ENCODE measurements around the gene ALDH8A1.
A peak's percentile ranks its signal among the peaks of the same experiment; 100 is the strongest.
"Not testable (repeated sequence)": the region's sequence is repeated elsewhere in the genome, so short reads cannot be mapped to it uniquely, and the experiment has no call there.

ALDH8A1 gene

DNA sequence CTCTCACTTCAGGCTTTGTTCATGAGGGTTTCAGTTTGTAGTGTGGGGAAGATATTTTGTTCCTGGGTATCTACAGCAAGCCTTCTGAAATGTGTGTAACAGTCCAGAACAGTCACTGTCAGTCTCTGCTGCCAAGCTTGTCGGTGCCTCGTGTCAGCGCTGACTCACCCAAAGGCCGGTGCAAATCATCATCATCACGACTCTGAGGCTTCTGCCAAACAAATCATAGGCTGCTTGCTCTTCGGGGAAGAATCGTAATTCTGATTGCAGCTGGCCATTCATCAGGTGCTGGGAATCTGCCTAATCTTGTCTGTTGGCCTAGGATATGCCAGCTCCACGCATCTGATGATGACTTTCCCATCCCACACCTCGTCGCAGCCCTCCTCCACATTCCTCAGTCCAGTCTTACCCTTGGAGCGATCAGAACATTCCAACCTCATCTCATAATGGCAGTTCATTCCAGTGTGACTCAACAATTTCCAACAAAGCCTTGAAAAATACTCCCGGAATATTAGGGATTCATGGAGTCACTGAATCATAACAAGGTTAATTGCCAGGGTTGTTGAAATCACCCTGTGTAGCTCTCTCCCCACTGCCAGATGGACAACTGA is 40.9 kb downstream of the ALDH8A1 start:
- Histone ChIP-seq H3K9me3 (ENCODE audit: control insufficient read depth in 1 of 2, low read length in 2 of 2) (no peaks in the 10 kb centered on the region), H3K27me3 (ENCODE audit: low read depth, low read length) (no peaks in the 10 kb centered on the region), H3K4me1 (ENCODE audit: control insufficient read depth in 1 of 2, insufficient read depth in 2 of 2, low read length in 2 of 2) (no peaks in the 10 kb centered on the region), H3K36me3 (ENCODE audit: control insufficient read depth in 1 of 2, insufficient read depth in 2 of 2, low read length in 2 of 2) (no peaks in the 10 kb centered on the region), H3K4me3 (ENCODE audit: low read depth in 1 of 2, low read length in 2 of 2) (no peak overlapping the region), H3K27ac (ENCODE audit: low read length) (peak overlapping the region; percentile 43)

DNA sequence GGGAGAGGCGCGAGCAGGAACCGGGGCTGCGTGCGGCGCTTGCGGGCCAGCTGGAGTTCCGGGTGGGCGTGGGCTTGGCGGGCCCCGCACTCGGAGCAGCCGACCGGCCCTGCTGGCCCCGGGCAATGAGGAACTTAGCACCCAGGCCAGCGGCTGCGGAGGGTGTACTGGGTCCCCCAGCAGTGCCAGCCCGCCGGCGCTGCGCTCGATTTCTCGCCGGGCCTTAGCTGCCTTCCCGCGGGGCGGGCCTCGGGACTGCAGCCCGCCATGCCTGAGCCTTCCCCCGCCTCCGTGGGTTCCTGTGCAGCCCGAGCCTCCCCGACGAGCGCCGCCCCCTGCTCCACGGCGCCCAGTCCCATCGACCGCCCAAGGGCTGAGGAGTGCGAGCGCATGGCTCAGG is 45.2 kb downstream of the ALDH8A1 start:
- H3K9me3 ChIP-seq (ENCODE audit: control insufficient read depth in 1 of 2, low read length in 2 of 2); H3K27ac ChIP-seq (ENCODE audit: low read length); H3K36me3 ChIP-seq (ENCODE audit: control insufficient read depth in 1 of 2, insufficient read depth in 2 of 2, low read length in 2 of 2); H3K27me3 ChIP-seq (ENCODE audit: low read depth, low read length); H3K4me3 ChIP-seq (ENCODE audit: low read depth in 1 of 2, low read length in 2 of 2); H3K4me1 ChIP-seq (ENCODE audit: control insufficient read depth in 1 of 2, insufficient read depth in 2 of 2, low read length in 2 of 2): not testable (repeated sequence)

DNA sequence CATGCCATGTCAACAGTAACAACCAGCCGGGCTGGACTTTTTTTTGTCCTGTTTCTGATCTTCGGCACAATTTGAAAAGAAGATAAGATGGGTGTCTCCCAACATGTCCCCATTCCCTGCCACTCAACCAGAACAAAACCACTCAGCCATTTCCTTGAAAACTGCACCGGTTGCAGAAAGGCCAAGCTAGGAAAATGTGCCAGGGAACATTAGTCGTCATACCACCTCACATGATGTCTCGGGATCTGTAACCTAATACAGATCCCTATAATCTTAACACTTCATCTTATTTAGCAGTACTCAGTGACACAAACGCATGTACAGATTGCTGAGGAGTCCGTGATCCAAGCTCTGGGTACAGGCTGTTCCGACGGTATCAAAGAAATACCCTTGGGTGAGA is 46.5 kb downstream of the ALDH8A1 start:
- Histone ChIP-seq H3K27ac (ENCODE audit: low read length) (no peak overlapping the region), H3K36me3 (ENCODE audit: control insufficient read depth in 1 of 2, insufficient read depth in 2 of 2, low read length in 2 of 2) (no peaks in the 10 kb centered on the region), H3K9me3 (ENCODE audit: control insufficient read depth in 1 of 2, low read length in 2 of 2) (no peaks in the 10 kb centered on the region), H3K4me1 (ENCODE audit: control insufficient read depth in 1 of 2, insufficient read depth in 2 of 2, low read length in 2 of 2) (no peaks in the 10 kb centered on the region), H3K4me3 (ENCODE audit: low read depth in 1 of 2, low read length in 2 of 2) (no peak overlapping the region), H3K27me3 (ENCODE audit: low read depth, low read length) (no peaks in the 10 kb centered on the region)

DNA sequence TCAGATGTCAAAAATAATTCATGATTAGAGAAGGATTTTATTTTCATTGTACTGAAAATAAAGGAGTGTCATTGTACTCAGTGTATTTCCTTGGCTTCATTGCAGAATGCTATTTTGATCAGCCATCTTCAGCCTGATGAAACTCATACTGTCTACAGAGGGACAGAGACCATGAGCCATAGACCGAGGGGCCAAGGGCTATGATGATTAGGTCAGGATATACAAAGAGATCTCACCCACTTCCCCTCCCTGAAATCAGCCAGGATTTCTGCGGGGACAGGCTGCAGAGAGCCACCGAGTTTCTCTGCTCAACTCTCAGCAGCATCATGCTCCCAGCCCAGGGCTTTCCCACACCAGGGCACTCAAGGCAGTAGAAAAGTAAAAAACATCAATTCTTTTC is 47.0 kb downstream of the ALDH8A1 start:
- Histone ChIP-seq H3K9me3 (ENCODE audit: control insufficient read depth in 1 of 2, low read length in 2 of 2) (no peaks in the 10 kb centered on the region), H3K27me3 (ENCODE audit: low read depth, low read length) (no peaks in the 10 kb centered on the region), H3K4me1 (ENCODE audit: control insufficient read depth in 1 of 2, insufficient read depth in 2 of 2, low read length in 2 of 2) (no peaks in the 10 kb centered on the region), H3K36me3 (ENCODE audit: control insufficient read depth in 1 of 2, insufficient read depth in 2 of 2, low read length in 2 of 2) (no peaks in the 10 kb centered on the region), H3K4me3 (ENCODE audit: low read depth in 1 of 2, low read length in 2 of 2) (no peak overlapping the region), H3K27ac (ENCODE audit: low read length) (no peak overlapping the region)

DNA sequence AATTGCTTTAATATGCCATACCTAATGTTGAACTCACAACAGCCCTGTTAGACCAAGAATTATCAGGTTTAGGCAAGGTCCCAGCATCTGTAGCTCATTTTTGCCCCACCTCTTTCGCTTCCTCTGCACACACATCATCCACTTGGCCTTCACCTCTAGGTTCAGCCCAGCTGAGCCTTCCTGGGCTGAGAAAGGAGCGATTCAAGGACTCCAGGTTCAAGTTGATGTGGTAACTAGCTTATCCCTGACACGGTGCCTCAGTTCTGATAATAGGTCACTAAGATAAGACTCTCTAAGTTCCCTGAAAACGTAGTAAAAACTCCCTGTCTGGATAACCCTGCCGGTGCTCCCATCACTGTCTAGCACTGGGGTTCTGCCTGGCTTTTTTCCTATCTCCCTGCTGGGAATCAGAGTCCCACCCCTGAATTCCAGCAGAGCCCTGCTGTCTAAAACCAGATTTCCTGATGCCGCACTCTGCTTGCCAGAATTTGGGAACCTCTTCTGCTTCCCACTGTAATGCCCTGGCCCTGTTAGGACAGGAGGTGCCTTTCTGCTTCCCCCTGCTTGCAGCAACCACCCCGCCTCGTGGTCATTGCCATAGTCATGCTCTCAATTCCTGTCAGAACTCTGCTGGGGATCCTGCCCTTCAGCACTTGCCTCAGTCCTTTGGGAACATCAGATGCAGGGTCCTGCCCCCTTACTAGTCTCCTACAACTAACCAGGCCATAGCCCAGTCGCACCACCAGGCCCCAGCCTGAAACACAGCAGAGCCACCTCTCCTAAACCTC is 47.6 kb downstream of the ALDH8A1 start:
- no peaks in the 10 kb centered on the region for H3K27me3 ChIP-seq (ENCODE audit: low read depth, low read length)
- no peaks in the 10 kb centered on the region for H3K9me3 ChIP-seq (ENCODE audit: control insufficient read depth in 1 of 2, low read length in 2 of 2)
- no peak overlapping the region for H3K27ac ChIP-seq (ENCODE audit: low read length)
- no peak overlapping the region for H3K4me3 ChIP-seq (ENCODE audit: low read depth in 1 of 2, low read length in 2 of 2)
- H3K4me1 ChIP-seq (ENCODE audit: control insufficient read depth in 1 of 2, insufficient read depth in 2 of 2, low read length in 2 of 2): no peaks in the 10 kb centered on the region
- H3K36me3 ChIP-seq (ENCODE audit: control insufficient read depth in 1 of 2, insufficient read depth in 2 of 2, low read length in 2 of 2): no peaks in the 10 kb centered on the region

DNA sequence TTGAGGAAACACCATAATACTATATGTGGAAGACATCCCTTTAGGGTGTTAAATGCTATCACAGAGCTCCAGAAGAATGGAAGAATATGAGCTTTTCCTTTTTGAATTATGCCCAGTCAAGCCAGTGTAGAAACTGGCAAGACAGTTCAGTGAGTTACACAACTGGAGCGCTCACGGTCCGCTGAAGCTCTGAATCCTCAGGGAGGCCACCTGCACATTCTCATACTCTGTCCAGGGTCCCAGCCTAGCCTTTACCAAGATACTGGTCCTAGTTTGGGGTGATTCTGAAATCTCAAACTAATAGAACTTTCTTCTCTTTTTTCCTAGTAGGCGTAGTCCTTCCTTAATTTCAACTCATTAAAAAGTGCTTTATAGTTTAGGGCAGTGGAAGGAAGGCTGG is 51.3 kb downstream of the ALDH8A1 start:
- Histone ChIP-seq H3K4me1 (ENCODE audit: control insufficient read depth in 1 of 2, insufficient read depth in 2 of 2, low read length in 2 of 2) (no peaks in the 10 kb centered on the region), H3K4me3 (ENCODE audit: low read depth in 1 of 2, low read length in 2 of 2) (no peak overlapping the region), H3K9me3 (ENCODE audit: control insufficient read depth in 1 of 2, low read length in 2 of 2) (no peaks in the 10 kb centered on the region), H3K27me3 (ENCODE audit: low read depth, low read length) (no peaks in the 10 kb centered on the region), H3K27ac (ENCODE audit: low read length) (no peak overlapping the region), H3K36me3 (ENCODE audit: control insufficient read depth in 1 of 2, insufficient read depth in 2 of 2, low read length in 2 of 2) (no peaks in the 10 kb centered on the region)

DNA sequence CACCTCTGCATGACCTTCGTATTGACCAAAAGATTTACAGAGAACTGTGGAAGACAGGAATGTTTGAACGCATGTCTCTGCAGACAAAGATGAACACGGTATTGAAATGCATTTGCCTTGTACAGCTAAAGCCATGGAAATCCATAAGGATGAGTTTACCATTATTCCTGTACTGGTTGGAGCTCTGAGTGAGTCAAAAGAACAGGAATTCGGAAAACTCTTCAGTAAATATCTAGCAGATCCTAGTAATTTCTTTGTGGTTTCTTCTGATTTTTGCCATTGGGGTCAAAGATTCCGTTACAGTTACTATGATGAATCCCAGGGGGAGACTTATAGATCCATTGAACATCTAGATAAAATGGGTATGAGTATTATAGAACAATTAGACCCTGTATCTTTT is 51.7 kb downstream of the ALDH8A1 start:
- not testable (repeated sequence) for H3K9me3 ChIP-seq (ENCODE audit: control insufficient read depth in 1 of 2, low read length in 2 of 2); H3K4me1 ChIP-seq (ENCODE audit: control insufficient read depth in 1 of 2, insufficient read depth in 2 of 2, low read length in 2 of 2)

DNA sequence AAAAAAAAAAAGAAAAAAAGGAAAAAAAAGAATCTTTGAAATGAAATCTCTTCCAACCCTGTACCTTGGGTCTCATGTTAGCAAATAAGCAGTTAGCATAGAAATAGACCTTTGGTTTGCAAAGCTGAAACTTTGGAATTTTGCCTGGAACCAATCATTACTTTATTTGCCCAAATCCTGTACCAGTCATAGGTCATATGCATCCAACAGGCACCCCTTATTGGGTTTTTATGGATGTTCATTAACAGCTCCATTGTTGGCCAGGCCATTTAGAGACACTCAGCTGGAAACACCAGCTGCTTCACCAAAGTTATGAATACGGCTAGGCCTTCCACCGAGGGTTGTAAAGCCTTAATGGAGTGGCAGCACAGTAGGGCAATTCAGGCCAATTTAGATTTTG is 53.0 kb downstream of the ALDH8A1 start:
- Histone ChIP-seq H3K27me3 (ENCODE audit: low read depth, low read length) (no peaks in the 10 kb centered on the region), H3K4me1 (ENCODE audit: control insufficient read depth in 1 of 2, insufficient read depth in 2 of 2, low read length in 2 of 2) (no peaks in the 10 kb centered on the region), H3K4me3 (ENCODE audit: low read depth in 1 of 2, low read length in 2 of 2) (no peak overlapping the region), H3K9me3 (ENCODE audit: control insufficient read depth in 1 of 2, low read length in 2 of 2) (no peaks in the 10 kb centered on the region), H3K36me3 (ENCODE audit: control insufficient read depth in 1 of 2, insufficient read depth in 2 of 2, low read length in 2 of 2) (no peaks in the 10 kb centered on the region), H3K27ac (ENCODE audit: low read length) (no peak overlapping the region)

More for the DNA sequence above, 51.7 kb downstream of the ALDH8A1 start:
- not testable (repeated sequence) for H3K27ac ChIP-seq (ENCODE audit: low read length); H3K4me3 ChIP-seq (ENCODE audit: low read depth in 1 of 2, low read length in 2 of 2); H3K27me3 ChIP-seq (ENCODE audit: low read depth, low read length); H3K36me3 ChIP-seq (ENCODE audit: control insufficient read depth in 1 of 2, insufficient read depth in 2 of 2, low read length in 2 of 2)

DNA sequence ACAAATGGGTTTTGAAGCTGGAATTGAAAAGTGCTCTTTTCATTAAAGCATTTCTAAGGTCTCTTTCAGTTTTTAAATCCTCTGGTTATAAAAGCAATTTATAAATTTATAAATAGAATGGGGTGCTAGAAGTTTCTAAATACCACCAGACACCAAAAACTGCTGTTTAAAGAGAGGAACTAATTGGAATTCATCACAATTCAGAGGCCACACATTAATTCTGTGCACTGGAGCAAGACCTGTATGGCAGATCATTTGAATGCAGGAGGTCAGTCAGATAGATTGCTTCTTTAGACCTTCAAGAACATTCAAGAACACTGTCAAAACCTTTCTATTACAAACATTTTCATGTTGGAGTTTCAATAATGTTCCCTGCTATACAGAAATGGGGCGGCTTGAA is 55.1 kb downstream of the ALDH8A1 start:
- no peaks in the 10 kb centered on the region for H3K4me1 ChIP-seq (ENCODE audit: control insufficient read depth in 1 of 2, insufficient read depth in 2 of 2, low read length in 2 of 2)
- H3K27ac ChIP-seq (ENCODE audit: low read length): no peak overlapping the region
- H3K36me3 ChIP-seq (ENCODE audit: control insufficient read depth in 1 of 2, insufficient read depth in 2 of 2, low read length in 2 of 2): no peaks in the 10 kb centered on the region
- no peak overlapping the region for H3K4me3 ChIP-seq (ENCODE audit: low read depth in 1 of 2, low read length in 2 of 2)
- no peaks in the 10 kb centered on the region for H3K27me3 ChIP-seq (ENCODE audit: low read depth, low read length)
- H3K9me3 ChIP-seq (ENCODE audit: control insufficient read depth in 1 of 2, low read length in 2 of 2): no peaks in the 10 kb centered on the region

DNA sequence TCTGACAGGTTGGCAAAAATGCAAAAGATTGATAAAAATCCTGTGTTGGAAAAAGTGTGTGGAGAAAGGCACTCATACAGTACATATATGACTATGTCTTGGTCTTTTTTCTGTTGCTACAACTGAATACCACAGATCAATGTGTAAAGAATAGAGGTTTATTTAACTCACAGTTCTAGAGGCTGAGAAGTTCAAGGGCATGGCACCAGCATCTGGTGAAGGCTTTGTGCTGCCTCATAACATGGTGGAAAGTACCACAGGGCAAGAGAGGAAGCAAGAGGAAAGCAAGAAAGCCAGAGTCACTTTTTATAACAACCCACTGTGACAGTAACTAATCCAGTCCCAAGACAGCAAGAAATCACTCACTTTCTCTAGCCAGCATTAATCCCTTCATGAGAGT is 57.5 kb downstream of the ALDH8A1 start:
- Histone ChIP-seq H3K36me3 (ENCODE audit: control insufficient read depth in 1 of 2, insufficient read depth in 2 of 2, low read length in 2 of 2) (no peaks in the 10 kb centered on the region), H3K4me1 (ENCODE audit: control insufficient read depth in 1 of 2, insufficient read depth in 2 of 2, low read length in 2 of 2) (no peaks in the 10 kb centered on the region), H3K27me3 (ENCODE audit: low read depth, low read length) (no peaks in the 10 kb centered on the region), H3K9me3 (ENCODE audit: control insufficient read depth in 1 of 2, low read length in 2 of 2) (no peaks in the 10 kb centered on the region), H3K4me3 (ENCODE audit: low read depth in 1 of 2, low read length in 2 of 2) (no peak overlapping the region), H3K27ac (ENCODE audit: low read length) (no peak overlapping the region)

DNA sequence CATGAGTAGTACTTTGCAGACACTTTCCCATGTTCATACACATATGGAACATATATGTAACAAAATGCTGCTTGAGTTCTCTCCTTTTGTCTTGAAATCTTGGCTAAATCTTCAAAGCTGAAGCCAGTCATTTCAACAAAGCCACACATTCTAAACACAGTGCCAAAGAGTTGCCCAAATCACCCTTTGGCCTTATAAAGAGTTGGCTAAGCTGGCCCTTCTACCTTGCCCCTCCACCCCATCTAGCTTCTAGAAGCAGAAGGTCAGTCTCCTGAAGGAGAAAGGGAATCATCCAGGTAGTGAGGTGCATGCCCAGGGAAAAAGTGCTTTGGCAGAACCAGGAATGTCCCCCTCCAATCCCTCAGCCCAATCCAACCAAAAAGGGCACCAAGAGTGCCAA is 58.3 kb downstream of the ALDH8A1 start:
- no peak overlapping the region for H3K4me3 ChIP-seq (ENCODE audit: low read depth in 1 of 2, low read length in 2 of 2)
- no peaks in the 10 kb centered on the region for H3K4me1 ChIP-seq (ENCODE audit: control insufficient read depth in 1 of 2, insufficient read depth in 2 of 2, low read length in 2 of 2)
- no peak overlapping the region for H3K27ac ChIP-seq (ENCODE audit: low read length)
- H3K9me3 ChIP-seq (ENCODE audit: control insufficient read depth in 1 of 2, low read length in 2 of 2): no peaks in the 10 kb centered on the region
- H3K36me3 ChIP-seq (ENCODE audit: control insufficient read depth in 1 of 2, insufficient read depth in 2 of 2, low read length in 2 of 2): no peaks in the 10 kb centered on the region
- no peaks in the 10 kb centered on the region for H3K27me3 ChIP-seq (ENCODE audit: low read depth, low read length)

DNA sequence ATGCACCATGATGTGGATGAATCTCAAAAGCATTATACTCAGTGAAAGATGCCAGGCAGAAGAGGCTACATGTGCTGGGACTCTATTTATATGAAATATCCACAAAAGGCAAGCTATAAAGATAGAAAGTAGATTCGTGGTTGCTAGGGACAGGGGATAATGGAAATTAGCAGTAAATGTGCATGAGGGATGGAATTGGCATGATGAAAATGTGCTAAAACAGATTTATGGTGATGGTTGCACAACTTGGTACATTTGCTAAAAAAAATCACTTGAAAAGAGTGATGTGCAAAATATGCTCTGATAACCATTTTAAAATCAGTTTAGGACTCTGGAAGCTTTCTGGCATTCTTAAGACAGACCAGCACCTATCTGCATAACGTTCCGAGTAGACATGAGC is 61.6 kb downstream of the ALDH8A1 start:
- no peaks in the 10 kb centered on the region for H3K9me3 ChIP-seq (ENCODE audit: control insufficient read depth in 1 of 2, low read length in 2 of 2)
- no peak overlapping the region for H3K27ac ChIP-seq (ENCODE audit: low read length)
- no peaks in the 10 kb centered on the region for H3K36me3 ChIP-seq (ENCODE audit: control insufficient read depth in 1 of 2, insufficient read depth in 2 of 2, low read length in 2 of 2)

More for the DNA sequence above, 61.6 kb downstream of the ALDH8A1 start:
- H3K4me1 ChIP-seq (ENCODE audit: control insufficient read depth in 1 of 2, insufficient read depth in 2 of 2, low read length in 2 of 2): no peaks in the 10 kb centered on the region
- H3K4me3 ChIP-seq (ENCODE audit: low read depth in 1 of 2, low read length in 2 of 2): no peak overlapping the region
- no peaks in the 10 kb centered on the region for H3K27me3 ChIP-seq (ENCODE audit: low read depth, low read length)

All from muscle layer of duodenum (tissue), 2 donors.